ENCODE data around the gene MAD1L1.

Gene MAD1L1

GRCh38 chr7:1923409-1924257 lies 309.1 kb downstream of the MAD1L1 start:
- DNase-seq (ENCODE audit: low read depth): no peak
- TF ChIP-seq CTCF (conservative IDR thresholded peaks at IDR 0.05; ENCODE audit: control insufficient read depth, insufficient read depth, low read depth, low read length): no peak
- H3K4me3 ChIP-seq (ENCODE audit: control insufficient read depth, low read depth, low read length): no peak overlapping the region

GRCh38 chr7:1922870-1923236 lies 309.9 kb downstream of the MAD1L1 start:
- TF ChIP-seq CTCF (conservative IDR thresholded peaks at IDR 0.05; ENCODE audit: control insufficient read depth, insufficient read depth, low read depth, low read length): peak; percentile 39
- DNase-seq (ENCODE audit: low read depth): peak; percentile 53
- H3K4me3 ChIP-seq (ENCODE audit: control insufficient read depth, low read depth, low read length): no peak overlapping the region

- H3K4me3 ChIP-seq (ENCODE audit: control insufficient read depth, low read depth, low read length): peak overlapping the region; percentile 27
- TF ChIP-seq CTCF (conservative IDR thresholded peaks at IDR 0.05; ENCODE audit: control insufficient read depth, insufficient read depth, low read depth, low read length): no peak
- DNase-seq (ENCODE audit: low read depth): peak; percentile 88
Observed at GRCh38 chr7:1922071-1922869, 310.5 kb downstream of the MAD1L1 start.

GRCh38 chr7:1920881-1921280 lies 311.9 kb downstream of the MAD1L1 start:
- DNase-seq (ENCODE audit: low read depth): no peak
- H3K4me3 ChIP-seq (ENCODE audit: control insufficient read depth, low read depth, low read length): no peak overlapping the region
- no peak for TF ChIP-seq CTCF (conservative IDR thresholded peaks at IDR 0.05; ENCODE audit: control insufficient read depth, insufficient read depth, low read depth, low read length)

GRCh38 chr7:1920266-1920681 lies 312.5 kb downstream of the MAD1L1 start:
- TF ChIP-seq CTCF (conservative IDR thresholded peaks at IDR 0.05; ENCODE audit: control insufficient read depth, insufficient read depth, low read depth, low read length): no peak
- DNase-seq (ENCODE audit: low read depth): peak; percentile 20
- H3K4me3 ChIP-seq (ENCODE audit: control insufficient read depth, low read depth, low read length): no peak overlapping the region

GRCh38 chr7:1919539-1920265 lies 313.0 kb downstream of the MAD1L1 start:
- no peak overlapping the region for H3K4me3 ChIP-seq (ENCODE audit: control insufficient read depth, low read depth, low read length)
- DNase-seq (ENCODE audit: low read depth): peak; percentile 15
- no peak for TF ChIP-seq CTCF (conservative IDR thresholded peaks at IDR 0.05; ENCODE audit: control insufficient read depth, insufficient read depth, low read depth, low read length)

All from fibroblast of mammary gland (primary cell).